ENCODE data around the gene SCN5A. TPM values are rescaled to one million over a fixed set of nuclear protein-coding genes. Genes with fewer than 3 reads are reported as not detected.

The SCN5A gene
- total and polyA plus RNA-seq, 2 experiments from 2014 or later: 10.2 to 10.6 TPM

DNA sequence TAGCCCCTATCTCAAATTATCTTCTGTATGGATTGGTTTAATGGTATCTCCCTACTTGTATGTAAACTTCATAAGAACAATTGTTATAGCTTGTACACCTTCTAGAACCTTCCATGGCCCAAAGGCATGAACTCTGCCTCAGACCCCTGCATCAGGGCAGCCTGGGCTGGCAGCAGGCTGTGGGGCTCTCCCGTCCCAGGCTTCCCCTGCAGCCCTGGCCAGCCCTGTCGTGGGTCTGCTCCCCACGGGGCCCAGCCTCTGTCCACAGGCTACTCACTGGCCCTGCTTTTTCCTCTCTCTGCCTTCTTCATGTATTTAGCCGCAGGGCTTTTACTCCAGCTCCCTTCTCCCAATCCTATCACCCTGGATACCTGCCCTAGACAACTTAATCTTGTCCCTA is 4.4 kb downstream of the SCN5A start:
- Histone ChIP-seq H2AFZ (no peak overlapping the region), H3K4me1 (ENCODE audit: insufficient read depth) (peaks cover 20% of the 10 kb centered on the region; the same call in 1 of the 2 replicates), H3K4me3 (no peak overlapping the region), H3K9me2 (ENCODE audit: insufficient read depth) (no peaks in the 10 kb centered on the region), H3K79me2 (replicated peaks; ENCODE audit: insufficient read depth) (peaks cover 5% of the 10 kb centered on the region; the same call in 1 of the 2 replicates), H4K20me1 (replicated peaks; ENCODE audit: insufficient read depth) (peaks cover 8% of the 10 kb centered on the region), H3K4me2 (no peak overlapping the region), H3K36me3 (ENCODE audit: insufficient read depth) (no peaks in the 10 kb centered on the region), H3K27ac (ENCODE audit: low read depth) (no peak overlapping the region), H3K27me3 (ENCODE audit: insufficient read depth) (peaks cover 22% of the 10 kb centered on the region), H3F3A (replicated peaks; ENCODE audit: low read depth) (no peaks in the 10 kb centered on the region)
- H3K27ac Mint-ChIP-seq: no peak overlapping the region
- peaks cover 15% of the 10 kb centered on the region for H3K4me1 Mint-ChIP-seq
- H3K27me3 Mint-ChIP-seq (ENCODE audit: insufficient read depth, low read depth, poor library complexity): no peaks in the 10 kb centered on the region
- no peak overlapping the region for H3K4me3 Mint-ChIP-seq
- TF ChIP-seq JUNB (IDR thresholded peaks at IDR 0.05; ENCODE audit: unreplicated experiment): no peak
- TF ChIP-seq, protein P1, sequence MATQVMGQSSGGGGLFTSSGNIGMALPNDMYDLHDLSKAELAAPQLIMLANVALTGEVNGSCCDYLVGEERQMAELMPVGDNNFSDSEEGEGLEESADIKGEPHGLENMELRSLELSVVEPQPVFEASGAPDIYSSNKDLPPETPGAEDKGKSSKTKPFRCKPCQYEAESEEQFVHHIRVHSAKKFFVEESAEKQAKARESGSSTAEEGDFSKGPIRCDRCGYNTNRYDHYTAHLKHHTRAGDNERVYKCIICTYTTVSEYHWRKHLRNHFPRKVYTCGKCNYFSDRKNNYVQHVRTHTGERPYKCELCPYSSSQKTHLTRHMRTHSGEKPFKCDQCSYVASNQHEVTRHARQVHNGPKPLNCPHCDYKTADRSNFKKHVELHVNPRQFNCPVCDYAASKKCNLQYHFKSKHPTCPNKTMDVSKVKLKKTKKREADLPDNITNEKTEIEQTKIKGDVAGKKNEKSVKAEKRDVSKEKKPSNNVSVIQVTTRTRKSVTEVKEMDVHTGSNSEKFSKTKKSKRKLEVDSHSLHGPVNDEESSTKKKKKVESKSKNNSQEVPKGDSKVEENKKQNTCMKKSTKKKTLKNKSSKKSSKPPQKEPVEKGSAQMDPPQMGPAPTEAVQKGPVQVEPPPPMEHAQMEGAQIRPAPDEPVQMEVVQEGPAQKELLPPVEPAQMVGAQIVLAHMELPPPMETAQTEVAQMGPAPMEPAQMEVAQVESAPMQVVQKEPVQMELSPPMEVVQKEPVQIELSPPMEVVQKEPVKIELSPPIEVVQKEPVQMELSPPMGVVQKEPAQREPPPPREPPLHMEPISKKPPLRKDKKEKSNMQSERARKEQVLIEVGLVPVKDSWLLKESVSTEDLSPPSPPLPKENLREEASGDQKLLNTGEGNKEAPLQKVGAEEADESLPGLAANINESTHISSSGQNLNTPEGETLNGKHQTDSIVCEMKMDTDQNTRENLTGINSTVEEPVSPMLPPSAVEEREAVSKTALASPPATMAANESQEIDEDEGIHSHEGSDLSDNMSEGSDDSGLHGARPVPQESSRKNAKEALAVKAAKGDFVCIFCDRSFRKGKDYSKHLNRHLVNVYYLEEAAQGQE (IDR thresholded peaks at IDR 0.05; ENCODE audit: unreplicated experiment): no peak
- no peak for TF ChIP-seq EZH2phosphoT487 (IDR thresholded peaks at IDR 0.05; ENCODE audit: unreplicated experiment)
- TF ChIP-seq EZH2 (IDR thresholded peaks at IDR 0.05; ENCODE audit: low read depth, unreplicated experiment): no peak
- no peak for TF ChIP-seq ZNF331 (CRISPR knock-in tag; IDR thresholded peaks at IDR 0.05; ENCODE audit: low read depth)
- no peak for TF ChIP-seq CREB1 (CRISPR knock-in tag; IDR thresholded peaks at IDR 0.05; ENCODE audit: low read depth)
- TF ChIP-seq POLR2AphosphoS5 (IDR thresholded peaks at IDR 0.05; ENCODE audit: low read depth): no peak
- no peak for TF ChIP-seq ZNF114 (CRISPR knock-in tag; IDR thresholded peaks at IDR 0.05)
- TF ChIP-seq, protein P2, sequence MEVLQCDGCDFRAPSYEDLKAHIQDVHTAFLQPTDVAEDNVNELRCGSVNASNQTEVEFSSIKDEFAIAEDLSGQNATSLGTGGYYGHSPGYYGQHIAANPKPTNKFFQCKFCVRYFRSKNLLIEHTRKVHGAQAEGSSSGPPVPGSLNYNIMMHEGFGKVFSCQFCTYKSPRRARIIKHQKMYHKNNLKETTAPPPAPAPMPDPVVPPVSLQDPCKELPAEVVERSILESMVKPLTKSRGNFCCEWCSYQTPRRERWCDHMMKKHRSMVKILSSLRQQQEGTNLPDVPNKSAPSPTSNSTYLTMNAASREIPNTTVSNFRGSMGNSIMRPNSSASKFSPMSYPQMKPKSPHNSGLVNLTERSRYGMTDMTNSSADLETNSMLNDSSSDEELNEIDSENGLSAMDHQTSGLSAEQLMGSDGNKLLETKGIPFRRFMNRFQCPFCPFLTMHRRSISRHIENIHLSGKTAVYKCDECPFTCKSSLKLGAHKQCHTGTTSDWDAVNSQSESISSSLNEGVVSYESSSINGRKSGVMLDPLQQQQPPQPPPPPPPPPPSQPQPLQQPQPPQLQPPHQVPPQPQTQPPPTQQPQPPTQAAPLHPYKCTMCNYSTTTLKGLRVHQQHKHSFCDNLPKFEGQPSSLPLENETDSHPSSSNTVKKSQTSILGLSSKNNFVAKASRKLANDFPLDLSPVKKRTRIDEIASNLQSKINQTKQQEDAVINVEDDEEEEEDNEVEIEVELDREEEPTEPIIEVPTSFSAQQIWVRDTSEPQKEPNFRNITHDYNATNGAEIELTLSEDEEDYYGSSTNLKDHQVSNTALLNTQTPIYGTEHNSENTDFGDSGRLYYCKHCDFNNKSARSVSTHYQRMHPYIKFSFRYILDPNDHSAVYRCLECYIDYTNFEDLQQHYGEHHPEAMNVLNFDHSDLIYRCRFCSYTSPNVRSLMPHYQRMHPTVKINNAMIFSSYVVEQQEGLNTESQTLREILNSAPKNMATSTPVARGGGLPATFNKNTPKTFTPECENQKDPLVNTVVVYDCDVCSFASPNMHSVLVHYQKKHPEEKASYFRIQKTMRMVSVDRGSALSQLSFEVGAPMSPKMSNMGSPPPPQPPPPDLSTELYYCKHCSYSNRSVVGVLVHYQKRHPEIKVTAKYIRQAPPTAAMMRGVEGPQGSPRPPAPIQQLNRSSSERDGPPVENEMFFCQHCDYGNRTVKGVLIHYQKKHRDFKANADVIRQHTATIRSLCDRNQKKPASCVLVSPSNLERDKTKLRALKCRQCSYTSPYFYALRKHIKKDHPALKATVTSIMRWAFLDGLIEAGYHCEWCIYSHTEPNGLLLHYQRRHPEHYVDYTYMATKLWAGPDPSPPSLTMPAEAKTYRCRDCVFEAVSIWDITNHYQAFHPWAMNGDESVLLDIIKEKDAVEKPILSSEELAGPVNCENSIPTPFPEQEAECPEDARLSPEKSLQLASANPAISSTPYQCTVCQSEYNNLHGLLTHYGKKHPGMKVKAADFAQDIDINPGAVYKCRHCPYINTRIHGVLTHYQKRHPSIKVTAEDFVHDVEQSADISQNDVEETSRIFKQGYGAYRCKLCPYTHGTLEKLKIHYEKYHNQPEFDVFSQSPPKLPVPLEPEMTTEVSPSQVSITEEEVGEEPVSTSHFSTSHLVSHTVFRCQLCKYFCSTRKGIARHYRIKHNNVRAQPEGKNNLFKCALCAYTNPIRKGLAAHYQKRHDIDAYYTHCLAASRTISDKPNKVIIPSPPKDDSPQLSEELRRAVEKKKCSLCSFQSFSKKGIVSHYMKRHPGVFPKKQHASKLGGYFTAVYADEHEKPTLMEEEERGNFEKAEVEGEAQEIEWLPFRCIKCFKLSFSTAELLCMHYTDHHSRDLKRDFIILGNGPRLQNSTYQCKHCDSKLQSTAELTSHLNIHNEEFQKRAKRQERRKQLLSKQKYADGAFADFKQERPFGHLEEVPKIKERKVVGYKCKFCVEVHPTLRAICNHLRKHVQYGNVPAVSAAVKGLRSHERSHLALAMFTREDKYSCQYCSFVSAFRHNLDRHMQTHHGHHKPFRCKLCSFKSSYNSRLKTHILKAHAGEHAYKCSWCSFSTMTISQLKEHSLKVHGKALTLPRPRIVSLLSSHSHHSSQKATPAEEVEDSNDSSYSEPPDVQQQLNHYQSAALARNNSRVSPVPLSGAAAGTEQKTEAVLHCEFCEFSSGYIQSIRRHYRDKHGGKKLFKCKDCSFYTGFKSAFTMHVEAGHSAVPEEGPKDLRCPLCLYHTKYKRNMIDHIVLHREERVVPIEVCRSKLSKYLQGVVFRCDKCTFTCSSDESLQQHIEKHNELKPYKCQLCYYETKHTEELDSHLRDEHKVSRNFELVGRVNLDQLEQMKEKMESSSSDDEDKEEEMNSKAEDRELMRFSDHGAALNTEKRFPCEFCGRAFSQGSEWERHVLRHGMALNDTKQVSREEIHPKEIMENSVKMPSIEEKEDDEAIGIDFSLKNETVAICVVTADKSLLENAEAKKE (CRISPR knock-in tag; IDR thresholded peaks at IDR 0.05): no peak
- TF ChIP-seq, protein P3, sequence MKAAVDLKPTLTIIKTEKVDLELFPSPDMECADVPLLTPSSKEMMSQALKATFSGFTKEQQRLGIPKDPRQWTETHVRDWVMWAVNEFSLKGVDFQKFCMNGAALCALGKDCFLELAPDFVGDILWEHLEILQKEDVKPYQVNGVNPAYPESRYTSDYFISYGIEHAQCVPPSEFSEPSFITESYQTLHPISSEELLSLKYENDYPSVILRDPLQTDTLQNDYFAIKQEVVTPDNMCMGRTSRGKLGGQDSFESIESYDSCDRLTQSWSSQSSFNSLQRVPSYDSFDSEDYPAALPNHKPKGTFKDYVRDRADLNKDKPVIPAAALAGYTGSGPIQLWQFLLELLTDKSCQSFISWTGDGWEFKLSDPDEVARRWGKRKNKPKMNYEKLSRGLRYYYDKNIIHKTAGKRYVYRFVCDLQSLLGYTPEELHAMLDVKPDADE (IDR thresholded peaks at IDR 0.05): no peak
- TF ChIP-seq STAT1 (IDR thresholded peaks at IDR 0.05; ENCODE audit: unreplicated experiment): no peak
- TF ChIP-seq, protein P4, sequence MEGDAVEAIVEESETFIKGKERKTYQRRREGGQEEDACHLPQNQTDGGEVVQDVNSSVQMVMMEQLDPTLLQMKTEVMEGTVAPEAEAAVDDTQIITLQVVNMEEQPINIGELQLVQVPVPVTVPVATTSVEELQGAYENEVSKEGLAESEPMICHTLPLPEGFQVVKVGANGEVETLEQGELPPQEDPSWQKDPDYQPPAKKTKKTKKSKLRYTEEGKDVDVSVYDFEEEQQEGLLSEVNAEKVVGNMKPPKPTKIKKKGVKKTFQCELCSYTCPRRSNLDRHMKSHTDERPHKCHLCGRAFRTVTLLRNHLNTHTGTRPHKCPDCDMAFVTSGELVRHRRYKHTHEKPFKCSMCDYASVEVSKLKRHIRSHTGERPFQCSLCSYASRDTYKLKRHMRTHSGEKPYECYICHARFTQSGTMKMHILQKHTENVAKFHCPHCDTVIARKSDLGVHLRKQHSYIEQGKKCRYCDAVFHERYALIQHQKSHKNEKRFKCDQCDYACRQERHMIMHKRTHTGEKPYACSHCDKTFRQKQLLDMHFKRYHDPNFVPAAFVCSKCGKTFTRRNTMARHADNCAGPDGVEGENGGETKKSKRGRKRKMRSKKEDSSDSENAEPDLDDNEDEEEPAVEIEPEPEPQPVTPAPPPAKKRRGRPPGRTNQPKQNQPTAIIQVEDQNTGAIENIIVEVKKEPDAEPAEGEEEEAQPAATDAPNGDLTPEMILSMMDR (conservative IDR thresholded peaks at IDR 0.05; ENCODE audit: low read depth in 2 of 2): no peak
- TF ChIP-seq NANOG (IDR thresholded peaks at IDR 0.05; ENCODE audit: borderline replicate concordance): no peak
- ATAC-seq: no peak
- DNase-seq (ENCODE audit: low spot score): no peak
- no peaks in the 10 kb centered on the region for H3K36me3 Mint-ChIP-seq (ENCODE audit: low read depth)
- no peaks in the 10 kb centered on the region for H3K9me3 Mint-ChIP-seq
